ENCODE measurements around the gene GLYATL1B. TPM values are rescaled to one million over a fixed set of nuclear protein-coding genes. Genes with fewer than 3 reads are reported as not detected.

The GLYATL1B gene, protein sequence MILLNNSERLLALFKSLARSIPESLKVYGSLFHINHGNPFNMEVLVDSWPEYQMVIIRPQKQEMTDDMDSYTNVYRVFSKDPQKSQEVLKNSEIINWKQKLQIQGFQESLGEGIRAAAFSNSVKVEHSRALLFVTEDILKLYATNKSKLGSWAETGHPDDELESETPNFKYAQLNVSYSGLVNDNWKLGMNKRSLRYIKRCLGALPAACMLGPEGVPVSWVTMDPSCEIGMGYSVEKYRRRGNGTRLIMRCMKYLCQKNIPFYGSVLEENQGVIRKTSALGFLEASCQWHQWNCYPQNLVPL
- not detected in 2 replicates for total RNA-seq

GRCh38 chr11:59086007-59086406 is at the start of gene GLYATL1B:
GLYATL1B (plus strand) TSS chr11:59086307; CDS start chr11:59086307, 0 bp downstream.

GRCh38 chr11:59106363-59107336 is 20.5 kb downstream of the GLYATL1B start, which contains the start of gene FAM111B:
FAM111B (plus strand) TSS chr11:59107237; CDS start chr11:59109626, 2,389 bp downstream.

DNA sequence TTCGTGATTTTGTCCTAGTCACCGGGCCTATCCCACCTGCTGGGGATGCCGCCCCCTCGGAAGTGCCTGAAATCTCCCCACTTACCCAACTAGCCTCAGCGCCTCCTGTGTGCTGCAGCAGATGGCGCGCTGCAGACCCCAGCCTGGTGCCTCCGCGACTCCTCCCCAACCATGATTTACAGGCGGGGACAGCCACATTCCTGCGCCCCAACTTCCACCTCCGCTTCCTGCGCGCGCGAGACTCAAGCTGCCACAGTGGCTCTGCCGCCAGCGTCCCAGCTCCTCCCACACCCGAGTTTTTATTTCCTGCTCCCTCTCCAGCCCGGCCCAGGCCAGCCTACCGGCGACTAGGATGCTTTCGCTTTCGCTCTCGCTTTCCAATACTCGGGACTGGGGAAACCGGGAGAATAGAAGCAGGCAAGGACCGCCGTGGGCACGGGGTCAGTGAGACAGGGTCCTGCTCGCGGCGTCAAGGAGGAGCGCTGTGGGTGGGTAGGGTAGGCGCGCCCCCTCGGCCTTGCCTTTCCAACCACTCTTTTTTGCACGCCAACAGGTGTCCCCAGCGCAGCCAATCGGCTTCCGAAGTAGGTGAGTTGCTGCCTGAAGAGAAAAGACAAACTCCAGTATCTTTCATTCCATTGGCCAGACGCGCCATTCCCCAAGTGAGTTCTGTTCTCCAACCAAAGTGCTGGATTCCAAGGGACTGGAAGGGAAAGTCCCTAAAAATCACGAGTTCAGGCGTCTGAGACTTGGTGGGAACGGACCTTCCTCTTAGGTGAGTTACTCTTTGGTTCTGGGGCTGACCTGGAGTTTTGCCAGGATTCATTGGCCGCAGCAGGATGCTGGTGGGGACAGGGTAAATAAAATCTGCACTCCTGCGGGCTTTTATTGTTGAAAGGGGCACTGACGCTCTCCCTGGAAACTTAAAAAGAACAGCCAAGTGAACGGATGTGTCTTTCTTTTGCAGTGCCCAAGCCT is 56.7 kb downstream of the GLYATL1B start, which contains the start of gene FAM111A:
Gene FAM111A, plus strand, starts transcription at position 327 of the 978 bp plus-strand sequence. CDS start 6,017 bp downstream, outside the sequence.

Other genes with a start within 250 kb of the GLYATL1B start
- gene GLYATL2, start 241.6 kb upstream of the GLYATL1B start, total RNA-seq = 0.17 and 1.1 TPM in 2 replicates
- under 0.01 TPM in 1 of 2 replicates, not detected in the other for gene GLYATL1, start 146.8 kb upstream of the GLYATL1B start, total RNA-seq
- gene FAM111B, start 20.9 kb downstream of the GLYATL1B start, total RNA-seq = 0.12 and 0.26 TPM in 2 replicates
- gene FAM111A, start 56.5 kb downstream of the GLYATL1B start, total RNA-seq = 6.5 and 11.3 TPM in 2 replicates
- 10.0 and 15.8 TPM in 2 replicates for gene DTX4, start 85.8 kb downstream of the GLYATL1B start, total RNA-seq
- not detected in 2 replicates for gene MPEG1, start 126.6 kb downstream of the GLYATL1B start, total RNA-seq